ENCODE results near the gene CXXC4. TPM values are rescaled to one million over a fixed set of nuclear protein-coding genes. Genes with fewer than 3 reads are reported as not detected.
A peak's percentile ranks its signal among the peaks of the same experiment; 100 is the strongest.

The CXXC4 gene
- total RNA-seq, 1 experiment from 2014 or later: 4.2 TPM

- TF ChIP-seq CTCF (conservative IDR thresholded peaks at IDR 0.05): no peak
- DNase-seq: no peak
- Histone ChIP-seq H3K4me1 (ENCODE audit: insufficient read depth, low read length) (peaks cover 13% of the 10 kb centered on the region), H2BK12ac (ENCODE audit: insufficient read length, low read depth, low read length) (no peak overlapping the region), H2BK120ac (ENCODE audit: low read depth, low read length, poor library complexity, severe bottlenecking) (no peak overlapping the region), H4K8ac (replicated peaks; ENCODE audit: insufficient read length, low read depth, low read length) (no peak overlapping the region), H4K91ac (ENCODE audit: insufficient read length, low read depth, low read length) (no peak overlapping the region), H2AFZ (ENCODE audit: low read length) (peak overlapping the region; percentile 87), H3K27ac (ENCODE audit: insufficient read length, low read depth, low read length) (no peak overlapping the region), H3K79me1 (ENCODE audit: insufficient read depth, low read depth, low read length, poor library complexity, severe bottlenecking) (no peaks in the 10 kb centered on the region), H3K23ac (ENCODE audit: insufficient read length, low read depth, low read length) (no peak overlapping the region), H3K9ac (ENCODE audit: extremely low read depth, insufficient read length, low read length) (no peak overlapping the region), H3K27me3 (ENCODE audit: insufficient read depth, low read length) (no peaks in the 10 kb centered on the region), H4K20me1 (ENCODE audit: control insufficient read depth, insufficient read depth, insufficient read length) (no peaks in the 10 kb centered on the region), H2BK5ac (ENCODE audit: insufficient read length, low read length) (no peak overlapping the region), H3K14ac (ENCODE audit: insufficient read depth, low read length) (no peak overlapping the region), H3K18ac (ENCODE audit: insufficient read length, low read depth, low read length) (no peak overlapping the region), H4K5ac (ENCODE audit: insufficient read length, low read depth, low read length) (no peak overlapping the region), H3K9me3 (ENCODE audit: control insufficient read depth, low read depth, low read length) (no peaks in the 10 kb centered on the region), H3K79me2 (ENCODE audit: insufficient read depth, low read length) (no peaks in the 10 kb centered on the region), H3K23me2 (ENCODE audit: insufficient read length, low read depth, low read length, poor library complexity, severe bottlenecking) (peaks cover 3% of the 10 kb centered on the region), H3T11ph (ENCODE audit: low read length) (no peak overlapping the region), H3K4ac (ENCODE audit: low read depth, low read length) (no peak overlapping the region), H3K56ac (ENCODE audit: insufficient read length, low read depth, low read length) (no peak overlapping the region), H2BK15ac (ENCODE audit: low read depth, low read length) (no peak overlapping the region), H2BK20ac (ENCODE audit: low read depth, low read length, poor library complexity, severe bottlenecking) (no peak overlapping the region), H3K4me2 (ENCODE audit: insufficient read depth, insufficient read length, low read length) (peak overlapping the region; percentile 72), H2AK5ac (ENCODE audit: insufficient read length, low read length) (no peak overlapping the region)
- Mint-ChIP-seq H3K4me3 (peak overlapping the region; percentile 39 to 71), H3K4me1 (peaks cover 38 to 41% of the 10 kb centered on the region in 2 experiments), H3K9me3 (no peaks in the 10 kb centered on the region), H3K27me3 (ENCODE audit: low read depth) (no peaks in the 10 kb centered on the region), H3K27ac (peak overlapping the region in 1 of 3 experiments; percentile 11; a peak in 1 of 7 replicates), H3K36me3 (ENCODE audit: insufficient read depth in 1 of 3, low read depth in 3 of 3) (no peaks in the 10 kb centered on the region)
- WGBS (ENCODE audit: extremely low coverage, insufficient read length, low lambda C conversion rate): no CpG with 5 or more reads among the region's 5 CpGs
Measured at GRCh38 chr4:104420766-104421165, 73.9 kb downstream of the CXXC4 start.
